Measurements from ENCODE around the gene EFEMP1. TPM values are rescaled to one million over a fixed set of nuclear protein-coding genes. Genes with fewer than 3 reads are reported as not detected.

The EFEMP1 gene
- total RNA-seq, 1 donor from 2014 or later: 75.9 TPM

Other genes with a start within 250 kb of the EFEMP1 start
- 20.8 TPM for gene PNPT1, start 229.9 kb downstream of the EFEMP1 start, total RNA-seq

Measured in Right ventricle myocardium inferior (tissue), 1 donor.